Astrocyte (in vitro differentiated cells and primary cell): ENCODE measurements around the gene DOCK1. TPM values are rescaled to one million over a fixed set of nuclear protein-coding genes. Genes with fewer than 3 reads are reported as not detected.

ENCODE experiments used
- DNase-seq: peaks from one replicate; pipeline ENCODE4 v3.0.0-alpha.2; 2010; ENCODE audit warnings: low read depth
- FAIRE-seq: peaks from 2 replicates; lab custom pipeline; 2011; peaks lifted over from hg19 to GRCh38; lab: Jason Lieb, UNC
- H2AFZ ChIP-seq: 2 replicates; pipeline ENCODE4 v1.6.0; 2012; ENCODE audit warnings: low read depth, low read length, inconsistent platforms
- H3K27ac ChIP-seq: 2 replicates; pipeline ENCODE4 v1.5.1; 2011; ENCODE audit warnings: low read depth, low read length, inconsistent platforms
- H3K27me3 ChIP-seq: 2 replicates; pipeline ENCODE4 v1.6.0; 2011; ENCODE audit warnings: low read length, inconsistent platforms; ENCODE audit not compliant: insufficient read depth
- H3K36me3 ChIP-seq: 2 replicates; pipeline ENCODE4 v1.5.1; 2011; ENCODE audit warnings: low read length, inconsistent platforms; ENCODE audit not compliant: insufficient read depth
- H3K4me1 ChIP-seq: 2 replicates; pipeline ENCODE4 v1.5.1; 2011; ENCODE audit warnings: low read length, inconsistent platforms; ENCODE audit not compliant: insufficient read depth
- H3K4me2 ChIP-seq: 2 replicates; pipeline ENCODE4 v1.6.0; 2012; ENCODE audit warnings: low read length, inconsistent platforms
- H3K4me3 ChIP-seq: 2 replicates; pipeline ENCODE4 v1.5.1; 2011; ENCODE audit warnings: low read depth, mild to moderate bottlenecking, low read length, inconsistent platforms; ENCODE audit not compliant: insufficient read depth
- H3K79me2 ChIP-seq: 2 replicates; pipeline ENCODE4 v1.6.0; 2012; ENCODE audit warnings: mild to moderate bottlenecking, low read length, inconsistent platforms; ENCODE audit not compliant: insufficient read depth
- H3K9ac ChIP-seq: 2 replicates; pipeline ENCODE4 v1.6.0; 2012; ENCODE audit warnings: mild to moderate bottlenecking, low read length, inconsistent platforms
- H3K9me3 ChIP-seq: 2 replicates; pipeline ENCODE4 v1.5.1; 2012; ENCODE audit warnings: low read depth, mild to moderate bottlenecking, low read length, inconsistent platforms; ENCODE audit not compliant: insufficient read depth
- H4K20me1 ChIP-seq: 2 replicates; pipeline ENCODE4 v1.6.0; 2012; ENCODE audit warnings: low read length, inconsistent platforms; ENCODE audit not compliant: insufficient read depth
- H3K27ac Mint-ChIP-seq: one replicate; pipeline ENCODE4 v1.8.0; 2021; ENCODE audit warnings: mild to moderate bottlenecking, mixed read lengths; ENCODE audit not compliant: unreplicated experiment
- H3K27me3 Mint-ChIP-seq: one replicate; pipeline ENCODE4 v1.8.0; 2021; ENCODE audit warnings: low read depth, mixed read lengths; ENCODE audit not compliant: unreplicated experiment
- H3K36me3 Mint-ChIP-seq: one replicate; pipeline ENCODE4 v1.8.0; 2021; ENCODE audit warnings: low read depth, mixed read lengths; ENCODE audit not compliant: unreplicated experiment
- H3K4me1 Mint-ChIP-seq: one replicate; pipeline ENCODE4 v1.8.0; 2021; ENCODE audit warnings: low read depth, mixed read lengths; ENCODE audit not compliant: unreplicated experiment
- H3K4me3 Mint-ChIP-seq: one replicate; pipeline ENCODE4 v1.8.0; 2021; ENCODE audit warnings: mild to moderate bottlenecking, moderate library complexity, mixed read lengths; ENCODE audit not compliant: unreplicated experiment
- H3K9me3 Mint-ChIP-seq: one replicate; pipeline ENCODE4 v1.8.0; 2021; ENCODE audit warnings: mild to moderate bottlenecking, mixed read lengths; ENCODE audit not compliant: unreplicated experiment
- EZH2 ChIP-seq: IDR thresholded peaks from 2 replicates; pipeline ENCODE4 v1.6.1; 2012; ENCODE audit warnings: mild to moderate bottlenecking, low read length, inconsistent platforms; ENCODE audit not compliant: insufficient read depth
- total RNA-seq: library from RNA; stranded (reverse); gene quantifications from 2 replicates; pipeline ENCODE4 v1.2.1, GENCODE V29; 2021
- TF ChIP-seq, protein P1 (sequence below): IDR thresholded peaks from 2 replicates; pipeline ENCODE4 v1.5.1; 2011; ENCODE audit warnings: low read depth, mild to moderate bottlenecking, inconsistent platforms, low read length, moderate library complexity; ENCODE audit not compliant: insufficient read depth

The DOCK1 gene
- total RNA-seq, 1 donor from 2014 or later: 42.5 TPM

DNA sequence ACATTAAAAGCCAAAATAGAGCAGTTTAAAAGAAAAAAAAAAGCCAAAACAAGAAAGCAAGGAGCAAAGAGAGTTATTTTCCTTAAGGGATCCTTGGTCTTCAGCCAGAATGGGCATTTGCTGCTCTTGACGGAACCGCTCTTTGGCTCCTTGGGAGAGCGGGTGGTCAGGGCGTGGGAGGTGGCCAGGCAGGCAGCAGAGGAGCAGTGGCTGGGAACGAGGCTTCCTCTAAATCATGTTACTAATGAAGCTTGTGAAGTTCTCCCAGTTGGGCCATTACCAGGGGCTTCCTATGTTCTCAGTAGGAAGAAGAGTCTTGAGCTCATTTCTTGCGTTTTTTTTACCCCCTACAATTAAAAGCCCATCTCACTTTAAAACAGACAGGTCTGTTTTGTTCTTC is 116.6 kb downstream of the DOCK1 start:
- Histone ChIP-seq H3K9me3 (no peaks in the 10 kb centered on the region), H3K4me3 (no peak overlapping the region), H3K4me1 (no peaks in the 10 kb centered on the region), H3K27ac (no peak overlapping the region), H3K79me2 (peaks cover 3% of the 10 kb centered on the region), H3K9ac (no peak overlapping the region), H4K20me1 (peaks cover 46% of the 10 kb centered on the region), H2AFZ (no peak overlapping the region), H3K4me2 (no peak overlapping the region), H3K27me3 (no peaks in the 10 kb centered on the region), H3K36me3 (peaks cover 16% of the 10 kb centered on the region)
- no peak for TF ChIP-seq EZH2
- TF ChIP-seq, protein P1, sequence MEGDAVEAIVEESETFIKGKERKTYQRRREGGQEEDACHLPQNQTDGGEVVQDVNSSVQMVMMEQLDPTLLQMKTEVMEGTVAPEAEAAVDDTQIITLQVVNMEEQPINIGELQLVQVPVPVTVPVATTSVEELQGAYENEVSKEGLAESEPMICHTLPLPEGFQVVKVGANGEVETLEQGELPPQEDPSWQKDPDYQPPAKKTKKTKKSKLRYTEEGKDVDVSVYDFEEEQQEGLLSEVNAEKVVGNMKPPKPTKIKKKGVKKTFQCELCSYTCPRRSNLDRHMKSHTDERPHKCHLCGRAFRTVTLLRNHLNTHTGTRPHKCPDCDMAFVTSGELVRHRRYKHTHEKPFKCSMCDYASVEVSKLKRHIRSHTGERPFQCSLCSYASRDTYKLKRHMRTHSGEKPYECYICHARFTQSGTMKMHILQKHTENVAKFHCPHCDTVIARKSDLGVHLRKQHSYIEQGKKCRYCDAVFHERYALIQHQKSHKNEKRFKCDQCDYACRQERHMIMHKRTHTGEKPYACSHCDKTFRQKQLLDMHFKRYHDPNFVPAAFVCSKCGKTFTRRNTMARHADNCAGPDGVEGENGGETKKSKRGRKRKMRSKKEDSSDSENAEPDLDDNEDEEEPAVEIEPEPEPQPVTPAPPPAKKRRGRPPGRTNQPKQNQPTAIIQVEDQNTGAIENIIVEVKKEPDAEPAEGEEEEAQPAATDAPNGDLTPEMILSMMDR: no peak
- Mint-ChIP-seq H3K4me1 (peaks cover 10% of the 10 kb centered on the region), H3K27ac (no peak overlapping the region), H3K36me3 (peaks cover 35% of the 10 kb centered on the region), H3K4me3 (no peak overlapping the region), H3K9me3 (no peaks in the 10 kb centered on the region), H3K27me3 (no peaks in the 10 kb centered on the region)
- DNase-seq: no peak
- no peak for FAIRE-seq

DNA sequence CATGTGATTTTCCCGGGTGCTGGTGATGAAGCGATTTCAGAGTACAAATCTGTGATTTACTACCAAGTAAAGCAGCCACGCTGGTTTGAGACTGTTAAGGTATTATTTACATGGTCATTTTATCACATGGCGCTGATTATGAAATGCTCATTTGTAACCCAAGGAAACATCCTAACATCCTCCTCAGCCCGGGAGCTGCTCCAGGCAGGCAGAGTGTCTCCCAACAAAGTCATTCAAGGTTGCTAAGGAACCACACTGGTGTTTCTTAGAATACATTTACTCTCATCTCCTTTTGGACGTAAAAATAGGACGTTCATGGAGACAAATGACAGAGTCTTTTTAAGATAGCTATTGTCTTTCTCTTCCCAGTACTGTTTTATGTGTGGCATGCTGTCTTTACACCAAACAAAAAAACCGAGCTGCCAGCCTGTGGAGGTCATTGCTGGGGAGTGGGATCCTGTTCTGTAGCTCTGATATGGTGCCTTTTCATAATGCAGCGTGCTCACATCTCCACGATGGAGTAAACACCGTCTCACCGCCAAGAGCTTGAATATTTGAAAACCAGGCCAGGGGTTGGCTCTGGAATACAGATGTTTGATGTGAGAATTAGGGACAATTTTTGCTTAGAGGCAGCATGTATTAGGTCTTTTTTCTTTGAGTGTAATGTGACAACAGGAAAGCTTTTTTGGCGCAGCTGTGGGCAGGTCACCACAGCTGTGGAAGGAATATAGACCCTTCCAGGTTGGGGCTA is 119.6 kb downstream of the DOCK1 start:
- Histone ChIP-seq H3K79me2 (no peaks in the 10 kb centered on the region), H4K20me1 (peaks cover 23% of the 10 kb centered on the region), H3K4me3 (no peak overlapping the region), H3K36me3 (peaks cover 33% of the 10 kb centered on the region), H2AFZ (no peak overlapping the region), H3K27ac (no peak overlapping the region), H3K4me1 (no peaks in the 10 kb centered on the region), H3K4me2 (no peak overlapping the region), H3K9ac (no peak overlapping the region), H3K9me3 (no peaks in the 10 kb centered on the region), H3K27me3 (no peaks in the 10 kb centered on the region)
- H3K36me3 Mint-ChIP-seq: peaks cover 40% of the 10 kb centered on the region
- H3K27ac Mint-ChIP-seq: no peak overlapping the region
- no peak for TF ChIP-seq EZH2
- TF ChIP-seq, protein P1: no peak
- H3K4me1 Mint-ChIP-seq: no peaks in the 10 kb centered on the region
- H3K27me3 Mint-ChIP-seq: no peaks in the 10 kb centered on the region
- H3K9me3 Mint-ChIP-seq: no peaks in the 10 kb centered on the region
- FAIRE-seq (no peak), DNase-seq (no peak)
- H3K4me3 Mint-ChIP-seq: no peak overlapping the region

DNA sequence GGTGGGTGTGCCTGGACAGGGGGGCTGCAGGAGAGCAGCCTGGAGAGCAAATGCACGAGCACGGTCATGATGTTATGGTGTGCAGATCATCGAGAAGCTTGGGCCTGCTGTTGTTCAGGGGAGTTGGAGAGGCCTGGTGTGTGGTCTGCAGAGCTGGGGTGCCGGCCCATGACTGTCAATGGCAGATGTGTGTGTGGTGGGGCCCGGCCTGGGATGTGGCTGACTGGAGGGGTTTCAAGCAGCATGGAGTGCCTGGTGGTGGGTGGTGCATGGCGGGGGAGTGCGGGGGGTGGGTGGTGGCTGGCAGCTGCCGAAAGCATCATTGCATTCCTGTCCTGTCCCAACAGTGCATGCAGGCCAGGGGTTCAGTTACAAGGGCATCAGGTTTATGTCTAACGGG is 122.6 kb downstream of the DOCK1 start:
- TF ChIP-seq, protein P1: no peak
- TF ChIP-seq EZH2: no peak
- Histone ChIP-seq H4K20me1 (peaks cover 14% of the 10 kb centered on the region), H2AFZ (no peak overlapping the region), H3K27me3 (no peaks in the 10 kb centered on the region), H3K79me2 (no peaks in the 10 kb centered on the region), H3K27ac (no peak overlapping the region), H3K9ac (no peak overlapping the region), H3K9me3 (no peaks in the 10 kb centered on the region), H3K4me1 (no peaks in the 10 kb centered on the region), H3K4me3 (no peak overlapping the region), H3K36me3 (peaks cover 47% of the 10 kb centered on the region), H3K4me2 (no peak overlapping the region)
- no peaks in the 10 kb centered on the region for H3K27me3 Mint-ChIP-seq
- no peak for DNase-seq
- H3K4me1 Mint-ChIP-seq: no peaks in the 10 kb centered on the region
- no peaks in the 10 kb centered on the region for H3K9me3 Mint-ChIP-seq
- FAIRE-seq: no peak
- H3K36me3 Mint-ChIP-seq: peaks cover 39% of the 10 kb centered on the region
- no peak overlapping the region for H3K4me3 Mint-ChIP-seq
- no peak overlapping the region for H3K27ac Mint-ChIP-seq
